ENCODE measurements around the gene EBF3. TPM values are rescaled to one million over a fixed set of nuclear protein-coding genes. Genes with fewer than 3 reads are reported as not detected.

EBF3 gene
- polyA plus RNA-seq, 1 experiment = 0.32 TPM

DNA sequence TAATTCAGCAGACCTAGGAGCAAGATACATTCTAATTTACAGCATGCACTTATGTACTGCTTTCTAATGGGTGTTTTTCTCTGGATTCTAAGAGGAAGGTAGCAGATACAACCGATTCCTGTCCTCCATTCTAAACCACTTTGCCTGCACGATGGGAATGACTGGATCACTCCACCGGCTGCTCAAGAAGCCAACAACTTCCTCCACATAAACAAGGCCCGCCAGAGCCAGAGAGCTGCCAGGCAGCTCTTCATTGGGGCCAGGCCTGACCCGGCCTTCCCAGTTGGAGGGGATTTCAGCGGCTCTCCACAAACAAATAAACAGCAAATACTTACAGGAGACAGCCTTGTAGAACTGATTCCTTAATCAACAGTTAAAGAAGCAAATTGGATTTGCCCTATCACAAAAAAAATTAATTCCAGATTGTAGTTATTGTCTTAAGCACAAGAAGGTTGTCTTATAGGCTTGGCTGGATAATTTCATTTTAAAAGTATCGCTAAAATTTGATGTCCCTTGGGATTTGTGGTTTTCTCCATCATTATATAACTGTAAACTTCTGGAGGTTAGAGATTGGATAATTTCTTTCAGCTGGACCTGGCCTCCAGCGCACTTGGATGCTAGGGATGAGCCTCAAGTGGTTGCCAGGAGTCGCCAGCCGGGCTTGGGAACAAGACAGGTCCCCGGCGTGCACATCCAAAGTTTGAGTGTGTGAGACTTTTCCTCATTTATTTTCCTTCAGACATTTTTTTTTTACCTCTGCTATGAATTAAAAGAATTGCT is 20.9 kb downstream of the EBF3 start:
- no peak for DNase-seq (ENCODE audit: low read depth)
- TF ChIP-seq, protein P1, sequence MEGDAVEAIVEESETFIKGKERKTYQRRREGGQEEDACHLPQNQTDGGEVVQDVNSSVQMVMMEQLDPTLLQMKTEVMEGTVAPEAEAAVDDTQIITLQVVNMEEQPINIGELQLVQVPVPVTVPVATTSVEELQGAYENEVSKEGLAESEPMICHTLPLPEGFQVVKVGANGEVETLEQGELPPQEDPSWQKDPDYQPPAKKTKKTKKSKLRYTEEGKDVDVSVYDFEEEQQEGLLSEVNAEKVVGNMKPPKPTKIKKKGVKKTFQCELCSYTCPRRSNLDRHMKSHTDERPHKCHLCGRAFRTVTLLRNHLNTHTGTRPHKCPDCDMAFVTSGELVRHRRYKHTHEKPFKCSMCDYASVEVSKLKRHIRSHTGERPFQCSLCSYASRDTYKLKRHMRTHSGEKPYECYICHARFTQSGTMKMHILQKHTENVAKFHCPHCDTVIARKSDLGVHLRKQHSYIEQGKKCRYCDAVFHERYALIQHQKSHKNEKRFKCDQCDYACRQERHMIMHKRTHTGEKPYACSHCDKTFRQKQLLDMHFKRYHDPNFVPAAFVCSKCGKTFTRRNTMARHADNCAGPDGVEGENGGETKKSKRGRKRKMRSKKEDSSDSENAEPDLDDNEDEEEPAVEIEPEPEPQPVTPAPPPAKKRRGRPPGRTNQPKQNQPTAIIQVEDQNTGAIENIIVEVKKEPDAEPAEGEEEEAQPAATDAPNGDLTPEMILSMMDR (IDR thresholded peaks at IDR 0.05; ENCODE audit: insufficient read depth, low read depth, low read length) = no peak
- Histone ChIP-seq H3K4me3 (ENCODE audit: low read depth, low read length) (no peak overlapping the region), H3K36me3 (ENCODE audit: control insufficient read depth, insufficient read depth, low read length) (no peaks in the 10 kb centered on the region), H3K27me3 (ENCODE audit: control insufficient read depth, insufficient read depth, low read length) (no peaks in the 10 kb centered on the region)
- CTCF ChIA-PET = interaction anchor here (0.6 kb wide), 1 partner anchor 285 kb away, joined by 3 read pairs; no protein-coding TSS in a partner anchor
- POLR2A ChIA-PET = no interaction called here

DNA sequence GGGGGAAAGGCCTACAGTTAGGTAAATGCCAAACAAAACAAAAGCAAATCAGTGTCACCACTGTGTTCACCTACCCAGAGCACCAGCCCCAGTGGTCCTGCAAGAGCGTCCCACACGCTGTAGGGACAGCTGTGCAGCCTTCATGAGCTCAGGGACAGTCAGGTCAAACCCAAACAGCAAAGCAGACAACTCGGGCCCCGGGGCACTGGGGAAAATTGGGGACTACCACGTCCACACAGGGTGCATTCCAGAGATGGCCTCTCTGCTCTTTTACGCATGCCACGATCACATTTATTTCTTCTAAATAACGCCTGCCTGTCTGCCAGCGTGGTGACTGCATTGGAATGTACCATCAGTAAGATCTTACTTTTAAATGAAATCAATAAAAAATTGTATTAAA is 21.7 kb downstream of the EBF3 start:
- ChIA-PET POLR2A (no interaction called here), CTCF (no interaction called here)
- Histone ChIP-seq H3K27me3 (ENCODE audit: control insufficient read depth, insufficient read depth, low read length) (no peaks in the 10 kb centered on the region), H3K4me3 (ENCODE audit: low read depth, low read length) (no peak overlapping the region), H3K36me3 (ENCODE audit: control insufficient read depth, insufficient read depth, low read length) (no peaks in the 10 kb centered on the region)
- DNase-seq (ENCODE audit: low read depth) = no peak
- TF ChIP-seq, protein P1 (IDR thresholded peaks at IDR 0.05; ENCODE audit: insufficient read depth, low read depth, low read length) = no peak

DNA sequence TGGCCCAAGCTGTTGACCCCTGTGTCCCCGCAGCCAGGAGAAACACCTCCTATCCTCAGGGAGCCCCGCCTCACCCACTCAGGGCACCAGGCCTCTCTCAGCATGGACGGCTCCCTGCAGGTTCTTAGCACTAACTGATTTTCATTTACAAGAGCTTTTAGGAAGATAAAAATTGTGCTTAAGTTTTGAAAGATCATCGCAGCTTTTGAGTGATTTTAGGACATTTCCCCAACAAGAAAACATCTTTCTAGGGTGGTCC is 22.1 kb downstream of the EBF3 start:
- no peaks in the 10 kb centered on the region for H3K27me3 ChIP-seq (ENCODE audit: control insufficient read depth, insufficient read depth, low read length)
- CTCF ChIA-PET = interaction anchor here (0.7 kb wide), 1 partner anchor 19 kb away, joined by 3 read pairs; no protein-coding TSS in a partner anchor
- DNase-seq (ENCODE audit: low read depth) = no peak
- POLR2A ChIA-PET = no interaction called here
- no peaks in the 10 kb centered on the region for H3K36me3 ChIP-seq (ENCODE audit: control insufficient read depth, insufficient read depth, low read length)
- TF ChIP-seq, protein P1 (IDR thresholded peaks at IDR 0.05; ENCODE audit: insufficient read depth, low read depth, low read length) = no peak
- no peak overlapping the region for H3K4me3 ChIP-seq (ENCODE audit: low read depth, low read length)

DNA sequence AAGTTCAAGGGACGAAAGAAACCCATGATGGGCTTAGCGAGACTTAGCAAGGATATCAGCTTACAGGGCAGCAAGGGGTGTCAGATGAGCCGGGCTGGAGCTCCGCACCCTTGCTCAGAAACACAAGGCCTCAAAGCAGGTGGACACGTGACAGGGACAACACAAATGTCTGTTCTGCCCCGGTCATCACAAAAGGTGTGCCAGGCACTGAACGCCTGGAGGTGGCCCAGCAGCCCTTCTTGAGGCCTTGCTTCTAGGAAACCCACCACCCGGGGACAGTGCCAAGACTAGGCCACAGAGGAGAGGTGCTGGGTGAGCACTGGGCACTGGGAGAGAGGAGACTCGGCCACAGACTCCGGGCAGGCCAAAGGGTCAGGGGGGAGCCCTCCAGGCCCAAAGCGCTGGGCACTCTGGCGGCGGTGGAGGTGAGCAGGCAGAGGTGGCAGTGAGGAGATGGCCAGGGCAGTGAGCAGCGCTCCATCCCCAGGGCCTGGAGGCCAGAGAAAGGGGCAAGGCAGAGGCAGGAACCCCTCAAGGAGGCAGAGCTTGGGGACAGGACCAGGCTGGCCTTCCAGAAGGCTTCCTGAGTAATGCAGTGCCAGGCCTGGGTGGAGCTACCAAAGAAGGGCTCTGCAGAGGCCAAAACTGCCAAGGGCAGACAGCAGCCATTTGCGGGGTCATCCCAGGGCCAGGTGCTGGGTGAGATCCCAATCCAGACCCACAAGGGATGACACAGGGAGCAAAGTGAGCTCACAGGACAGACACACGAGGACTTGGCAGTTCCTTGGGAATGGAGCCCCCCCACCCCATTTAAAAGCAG is 22.7 kb downstream of the EBF3 start:
- Histone ChIP-seq H3K4me3 (ENCODE audit: low read depth, low read length) (no peak overlapping the region), H3K36me3 (ENCODE audit: control insufficient read depth, insufficient read depth, low read length) (no peaks in the 10 kb centered on the region), H3K27me3 (ENCODE audit: control insufficient read depth, insufficient read depth, low read length) (no peaks in the 10 kb centered on the region)
- ChIA-PET POLR2A (no interaction called here), CTCF (interaction anchor here (0.7 kb wide), 1 partner anchor 19 kb away, joined by 3 read pairs; no protein-coding TSS in a partner anchor)
- TF ChIP-seq, protein P1 (IDR thresholded peaks at IDR 0.05; ENCODE audit: insufficient read depth, low read depth, low read length) = no peak
- no peak for DNase-seq (ENCODE audit: low read depth)

DNA sequence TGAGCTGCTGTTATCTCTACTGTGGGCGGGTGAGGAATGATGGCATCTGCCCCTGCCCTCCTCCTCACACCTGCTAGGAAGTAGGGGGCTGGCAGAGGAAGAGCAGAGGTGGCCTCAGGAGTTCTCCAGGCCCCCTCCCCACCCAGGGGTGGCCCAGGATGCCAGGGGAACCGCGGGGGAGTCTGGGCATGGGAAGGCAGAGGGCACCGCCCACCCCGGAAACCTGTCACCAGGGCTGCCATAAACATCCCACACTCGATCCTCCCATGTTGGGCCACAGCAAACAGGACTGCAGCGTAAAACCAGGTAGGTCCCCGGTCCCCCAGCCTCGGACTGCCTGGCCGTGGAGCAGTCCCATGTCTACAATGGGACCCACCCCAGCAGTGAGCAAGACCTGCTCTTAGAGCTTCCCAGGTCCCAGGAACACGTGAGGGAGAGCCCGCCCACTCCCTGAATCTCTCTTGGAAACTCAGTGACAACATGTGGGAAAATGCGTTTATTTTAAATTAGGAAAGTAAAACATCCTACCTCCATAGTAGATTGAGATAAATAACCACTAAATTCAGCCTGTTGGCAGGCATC is 23.4 kb downstream of the EBF3 start:
- no peak overlapping the region for H3K4me3 ChIP-seq (ENCODE audit: low read depth, low read length)
- ChIA-PET POLR2A (no interaction called here), CTCF (no interaction called here)
- no peaks in the 10 kb centered on the region for H3K27me3 ChIP-seq (ENCODE audit: control insufficient read depth, insufficient read depth, low read length)
- TF ChIP-seq, protein P1 (IDR thresholded peaks at IDR 0.05; ENCODE audit: insufficient read depth, low read depth, low read length) = no peak
- no peaks in the 10 kb centered on the region for H3K36me3 ChIP-seq (ENCODE audit: control insufficient read depth, insufficient read depth, low read length)
- DNase-seq (ENCODE audit: low read depth) = no peak
